Smooth muscle cell (in vitro differentiated cells): ENCODE results near the gene IFIT1. TPM values are rescaled to one million over a fixed set of nuclear protein-coding genes. Genes with fewer than 3 reads are reported as not detected.
A peak's percentile ranks its signal among the peaks of the same experiment; 100 is the strongest.

Experiments used
- DNase-seq: peaks from one replicate; lab custom pipeline; 2025; ENCODE audit not compliant: unreplicated experiment; lab: John Stamatoyannopoulos, UW
- H2AFZ ChIP-seq: fragments of 200-600 bp; sonication (generic); 2 replicates; pipeline ENCODE4 v1.6.0; 2016; ENCODE audit warnings: antibody characterized with exemption, low read depth, mild to moderate bottlenecking
- H3F3A ChIP-seq: fragments of 200-600 bp; sonication (generic); 2 replicates; pipeline ENCODE4 v1.6.0; 2017; ENCODE audit warnings: antibody characterized with exemption, low read depth
- H3K27ac ChIP-seq: fragments of 200-600 bp; sonication (generic); 2 replicates; pipeline ENCODE4 v1.5.1; 2016; ENCODE audit warnings: low read depth, mild to moderate bottlenecking
- H3K27me3 ChIP-seq: fragments of 200-600 bp; sonication (generic); 2 replicates; pipeline ENCODE4 v1.6.1; 2016; ENCODE audit warnings: low read depth, mild to moderate bottlenecking
- H3K36me3 ChIP-seq: fragments of 200-600 bp; sonication (generic); 2 replicates; pipeline ENCODE4 v1.5.1; 2016; ENCODE audit warnings: low read depth
- H3K4me1 ChIP-seq: fragments of 200-600 bp; sonication (generic); 2 replicates; pipeline ENCODE4 v1.5.1; 2016; ENCODE audit warnings: low read depth
- H3K4me2 ChIP-seq: fragments of 200-600 bp; sonication (generic); 2 replicates; pipeline ENCODE4 v1.6.0; 2016; ENCODE audit warnings: mild to moderate bottlenecking
- H3K4me3 ChIP-seq: fragments of 200-600 bp; sonication (generic); 2 replicates; pipeline ENCODE4 v1.5.1; 2016; ENCODE audit warnings: mild to moderate bottlenecking
- H3K79me2 ChIP-seq: fragments of 200-600 bp; sonication (generic); 2 replicates; pipeline ENCODE4 v1.6.0; 2016; ENCODE audit warnings: low read depth, mild to moderate bottlenecking
- H3K9ac ChIP-seq: fragments of 200-600 bp; sonication (generic); 2 replicates; pipeline ENCODE4 v1.6.0; 2016; ENCODE audit warnings: low read depth
- H3K9me3 ChIP-seq: fragments of 200-600 bp; sonication (generic); replicated peaks from 2 replicates; pipeline ENCODE4 v1.5.1; 2016; ENCODE audit warnings: low read depth
- H4K20me1 ChIP-seq: fragments of 200-600 bp; sonication (generic); 2 replicates; pipeline ENCODE4 v1.6.0; 2016; ENCODE audit warnings: low read depth
- WGBS: methylation state at CpG from one replicate; pipeline ENCODE4 v1.1.7; 2016; ENCODE audit warnings: low lambda C conversion rate; 5-methylcytosine and 5-hydroxymethylcytosine counted together
- polyA plus RNA-seq: library from polyadenylated mRNA; unstranded; fragments of >200 nt; fragmentation: Nextera tagmentation; extraction: Ambion mirVana; gene quantifications from 2 replicates; pipeline ENCODE4 v1.2.1, GENCODE V29; 2016
- total RNA-seq: library from RNA; depleted of rRNA; stranded (reverse); fragments of >200 nt; gene quantifications from 2 replicates; pipeline ENCODE4 v1.2.3, GENCODE V29; 2014
- TF ChIP-seq, protein P1 (sequence below): fragments of 200-600 bp; sonication (generic); IDR thresholded peaks from 2 replicates; pipeline ENCODE4 v1.5.1; 2017; ENCODE audit warnings: borderline replicate concordance, mild to moderate bottlenecking, antibody characterized with exemption; ENCODE audit not compliant: insufficient read depth, poor library complexity, severe bottlenecking

Gene IFIT1
- total and polyA plus RNA-seq, 2 experiments from 2014 or later, result 1.2 to 1.8 TPM

GRCh38 chr10:89369156-89370105 lies 23.0 kb upstream of the IFIT1 start:
- WGBS, result 50% methylated on average over 5 of the region's 5 CpGs
- no peak overlapping the region for H3K4me3 ChIP-seq
- no peaks in the 10 kb centered on the region for H3K9me3 ChIP-seq
- H2AFZ ChIP-seq, result peak overlapping the region; percentile 95
- no peak for DNase-seq
- H3K27ac ChIP-seq, result no peak overlapping the region
- H3K27me3 ChIP-seq, result no peaks in the 10 kb centered on the region
- no peak overlapping the region for H3K9ac ChIP-seq
- H3K36me3 ChIP-seq, result no peaks in the 10 kb centered on the region
- H3K79me2 ChIP-seq, result no peaks in the 10 kb centered on the region
- H3K4me1 ChIP-seq, result peaks cover 7% of the 10 kb centered on the region
- peak overlapping the region; percentile 63 for H3K4me2 ChIP-seq
- TF ChIP-seq, protein P1, sequence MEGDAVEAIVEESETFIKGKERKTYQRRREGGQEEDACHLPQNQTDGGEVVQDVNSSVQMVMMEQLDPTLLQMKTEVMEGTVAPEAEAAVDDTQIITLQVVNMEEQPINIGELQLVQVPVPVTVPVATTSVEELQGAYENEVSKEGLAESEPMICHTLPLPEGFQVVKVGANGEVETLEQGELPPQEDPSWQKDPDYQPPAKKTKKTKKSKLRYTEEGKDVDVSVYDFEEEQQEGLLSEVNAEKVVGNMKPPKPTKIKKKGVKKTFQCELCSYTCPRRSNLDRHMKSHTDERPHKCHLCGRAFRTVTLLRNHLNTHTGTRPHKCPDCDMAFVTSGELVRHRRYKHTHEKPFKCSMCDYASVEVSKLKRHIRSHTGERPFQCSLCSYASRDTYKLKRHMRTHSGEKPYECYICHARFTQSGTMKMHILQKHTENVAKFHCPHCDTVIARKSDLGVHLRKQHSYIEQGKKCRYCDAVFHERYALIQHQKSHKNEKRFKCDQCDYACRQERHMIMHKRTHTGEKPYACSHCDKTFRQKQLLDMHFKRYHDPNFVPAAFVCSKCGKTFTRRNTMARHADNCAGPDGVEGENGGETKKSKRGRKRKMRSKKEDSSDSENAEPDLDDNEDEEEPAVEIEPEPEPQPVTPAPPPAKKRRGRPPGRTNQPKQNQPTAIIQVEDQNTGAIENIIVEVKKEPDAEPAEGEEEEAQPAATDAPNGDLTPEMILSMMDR, result peak; percentile 53
- no peaks in the 10 kb centered on the region for H3F3A ChIP-seq
- no peaks in the 10 kb centered on the region for H4K20me1 ChIP-seq

DNA sequence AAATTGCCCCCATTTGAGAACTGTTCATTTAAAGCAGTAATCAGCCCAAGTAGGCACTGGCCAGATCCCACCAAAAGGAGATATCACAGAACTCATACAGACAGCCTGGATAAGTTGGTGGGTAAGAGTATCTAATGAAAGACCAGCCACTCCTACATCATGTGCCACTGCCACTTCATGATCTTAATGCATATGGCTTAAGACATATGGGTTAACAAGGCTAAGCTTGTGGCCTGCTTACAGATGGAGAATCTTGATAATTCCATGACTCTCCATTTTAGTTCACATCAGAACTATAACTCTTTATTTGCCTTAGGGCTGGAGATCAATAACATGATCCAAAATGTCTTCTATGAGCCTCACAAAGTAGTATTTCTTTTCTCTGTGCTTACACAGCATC lies 21.3 kb upstream of the IFIT1 start:
- Histone ChIP-seq H3K9ac (no peak overlapping the region), H3K4me3 (no peak overlapping the region), H3K27me3 (no peaks in the 10 kb centered on the region), H3F3A (no peaks in the 10 kb centered on the region), H3K36me3 (no peaks in the 10 kb centered on the region), H3K4me2 (no peak overlapping the region), H3K79me2 (no peaks in the 10 kb centered on the region), H2AFZ (no peak overlapping the region), H3K4me1 (peaks cover 7% of the 10 kb centered on the region), H3K9me3 (no peaks in the 10 kb centered on the region), H3K27ac (no peak overlapping the region), H4K20me1 (no peaks in the 10 kb centered on the region)
- TF ChIP-seq, protein P1, result no peak
- DNase-seq, result no peak

GRCh38 chr10:89371987-89372386 lies 20.4 kb upstream of the IFIT1 start:
- H3K9me3 ChIP-seq, result no peaks in the 10 kb centered on the region
- H3K27me3 ChIP-seq, result no peaks in the 10 kb centered on the region
- no peaks in the 10 kb centered on the region for H3K36me3 ChIP-seq
- TF ChIP-seq, protein P1, result no peak
- H3F3A ChIP-seq, result no peaks in the 10 kb centered on the region
- H2AFZ ChIP-seq, result no peak overlapping the region
- H3K4me3 ChIP-seq, result no peak overlapping the region
- no peak overlapping the region for H3K9ac ChIP-seq
- H3K4me1 ChIP-seq, result peaks cover 7% of the 10 kb centered on the region
- no peaks in the 10 kb centered on the region for H3K79me2 ChIP-seq
- no peaks in the 10 kb centered on the region for H4K20me1 ChIP-seq
- WGBS, result 72% methylated on average over 3 of the region's 3 CpGs
- no peak for DNase-seq
- no peak overlapping the region for H3K4me2 ChIP-seq
- H3K27ac ChIP-seq, result no peak overlapping the region
